Inflammatory macrophage treated with lipopolysaccharide for 1 hour (primary cell): ENCODE measurements around the gene SEMA3F.

Source experiments
- DNase-seq, 2 donors: peaks; one replicate each; pipeline ENCODE4 v3.0.0-alpha.2; 2020 to 2022

Gene SEMA3F

GRCh38 chr3:50236484-50237132, 81.5 kb downstream of the SEMA3F start:
- DNase-seq = no peak

- peak; percentile 32 to 37 for DNase-seq
Observed at GRCh38 chr3:50237133-50237651, 82.1 kb downstream of the SEMA3F start.

GRCh38 chr3:50237754-50238548, 82.8 kb downstream of the SEMA3F start:
- DNase-seq = peak; percentile 92 to 93

GRCh38 chr3:50238549-50239026, 83.5 kb downstream of the SEMA3F start:
- DNase-seq = peak; percentile 61 to 66
